Activated CD4-positive, alpha-beta T cell treated with anti-CD3 and anti-CD28 coated beads for 24 hours (primary cell): ENCODE measurements around the gene MYOF.

Source experiments
- DNase-seq, 2 donors: peaks; one replicate each; pipeline ENCODE4 v3.0.0-alpha.2; 2020; ENCODE audit warnings: low read depth in 2 of 2

The MYOF gene

GRCh38 chr10:93482145-93482834 is at the start of gene MYOF:
TSS of gene MYOF (minus strand) at chr10:93482334. CDS start at chr10:93482194, 140 bp downstream.
- peak; percentile 25 to 46 for DNase-seq

DNA sequence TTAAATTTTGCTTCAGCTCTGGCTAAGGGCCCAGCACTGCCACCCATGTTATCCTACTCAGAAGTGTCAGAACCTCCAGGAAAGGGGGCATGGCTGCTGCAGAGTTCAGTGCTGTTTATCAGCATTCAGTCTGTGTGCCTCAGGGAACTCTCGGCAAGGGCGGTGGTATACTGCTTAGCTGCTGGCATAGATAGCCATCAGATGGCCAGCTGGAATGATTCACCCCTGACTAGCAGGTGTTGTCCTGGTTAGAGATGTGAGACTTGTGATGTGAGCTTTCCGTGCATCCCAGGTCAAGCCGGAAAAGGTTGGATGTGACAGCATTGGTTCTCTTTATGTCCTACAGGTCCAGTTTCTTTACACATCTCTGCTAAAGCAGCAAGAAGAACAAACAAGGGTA is 36.4 kb upstream of the MYOF start:
- DNase-seq: no peak

- no peak for DNase-seq
These were observed 33.9 kb upstream of the MYOF start for GRCh38 chr10:93516006-93516380.

- DNase-seq: no peak
These were observed 33.2 kb upstream of the MYOF start for GRCh38 chr10:93515071-93516005.

- no peak for DNase-seq
These were observed 32.4 kb upstream of the MYOF start for GRCh38 chr10:93514521-93514920.

DNA sequence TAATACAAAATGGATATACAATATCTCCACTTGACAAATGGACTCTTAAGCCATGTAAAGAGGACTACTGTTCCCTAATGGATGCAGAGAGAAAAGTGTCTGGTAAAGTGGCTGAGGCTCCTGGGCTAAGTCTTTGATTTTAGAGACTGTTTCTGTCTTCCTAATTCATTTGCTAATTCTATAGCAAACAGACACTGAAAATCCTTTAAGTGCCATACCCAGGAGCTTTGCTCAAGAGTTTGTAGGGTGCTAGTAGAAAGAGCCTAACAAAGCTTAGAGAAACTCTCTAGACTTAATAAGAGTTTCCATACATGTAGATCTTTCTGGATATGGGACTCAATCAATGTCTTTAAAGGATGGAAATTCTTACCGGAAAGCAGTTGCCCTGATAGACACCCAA is 31.0 kb upstream of the MYOF start:
- no peak for DNase-seq

DNA sequence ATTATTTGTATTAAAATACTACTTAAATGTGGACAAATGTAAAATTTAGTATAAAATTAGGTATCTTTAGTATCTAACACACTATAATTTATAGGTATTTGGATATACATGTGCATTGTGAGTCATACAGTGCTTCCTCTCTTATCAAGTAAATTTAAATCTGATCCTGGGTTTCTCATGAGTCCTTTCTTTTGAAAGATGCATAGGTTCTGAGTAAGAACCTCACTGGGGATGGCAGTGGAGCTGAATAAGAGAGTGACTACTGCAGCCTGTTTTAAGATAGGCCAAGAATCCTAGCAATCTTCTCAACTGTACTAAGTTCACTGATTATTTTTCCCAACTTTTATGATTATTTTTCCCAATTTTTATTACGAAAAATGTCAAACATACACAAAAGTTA is 30.4 kb upstream of the MYOF start:
- DNase-seq: no peak

DNA sequence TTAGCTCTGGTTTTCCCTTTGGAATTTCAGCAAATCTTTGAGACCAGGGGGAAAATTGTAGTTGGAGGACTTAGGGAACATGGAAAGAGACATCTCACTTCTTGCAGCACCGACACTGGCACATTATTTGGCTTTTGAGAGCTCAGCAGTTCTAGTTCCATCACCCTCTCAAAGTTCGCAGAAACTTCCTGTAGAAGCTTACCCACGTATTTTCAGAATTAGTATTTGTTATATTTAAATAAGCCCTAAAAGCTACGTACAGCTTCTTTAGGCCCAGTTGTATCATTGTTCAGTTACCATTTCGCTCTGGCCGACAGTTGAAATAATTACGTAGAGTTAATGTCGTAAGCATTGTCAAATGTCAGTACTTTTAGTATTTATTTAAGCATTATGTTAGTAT is 27.7 kb upstream of the MYOF start:
- DNase-seq: no peak

DNA sequence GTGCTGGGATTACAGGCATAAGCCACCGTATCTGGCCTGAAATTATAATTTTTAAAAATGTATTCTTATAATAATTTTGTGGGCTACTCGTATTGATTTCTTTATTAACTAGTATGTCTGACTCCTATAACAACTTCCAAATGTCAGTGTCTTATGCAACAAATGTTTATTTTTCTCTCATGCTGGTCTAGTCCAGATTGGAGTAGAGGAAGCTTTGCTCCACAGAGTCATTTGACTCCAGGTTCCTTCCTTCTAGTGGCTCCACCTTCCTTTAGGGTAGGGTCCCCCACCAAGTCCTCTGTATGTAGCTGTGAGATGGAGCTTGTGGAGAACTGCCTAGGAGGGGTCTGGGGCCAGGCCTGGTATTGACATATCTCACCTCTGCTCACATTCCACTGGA is 22.9 kb upstream of the MYOF start:
- no peak for DNase-seq

GRCh38 chr10:93503075-93503474 is 20.9 kb upstream of the MYOF start:
- DNase-seq: no peak

DNA sequence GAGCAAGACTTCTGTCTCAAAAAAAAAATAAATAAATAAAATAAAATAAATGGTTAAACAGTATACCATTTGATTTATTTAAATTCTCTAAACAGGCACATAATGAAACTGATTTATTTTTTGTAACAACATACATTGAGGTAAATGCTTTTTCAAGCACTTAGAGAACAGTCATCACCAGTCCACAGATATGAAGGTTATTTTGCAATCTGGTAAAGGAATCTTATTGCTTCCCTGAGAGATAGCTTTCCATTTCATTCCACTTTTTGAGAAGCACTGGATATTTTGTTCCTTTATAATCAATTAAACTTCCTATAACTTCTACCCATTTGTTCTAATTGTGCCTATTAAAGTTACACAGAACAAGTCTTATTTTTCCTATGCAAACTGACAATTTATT is 19.5 kb upstream of the MYOF start:
- no peak for DNase-seq

DNA sequence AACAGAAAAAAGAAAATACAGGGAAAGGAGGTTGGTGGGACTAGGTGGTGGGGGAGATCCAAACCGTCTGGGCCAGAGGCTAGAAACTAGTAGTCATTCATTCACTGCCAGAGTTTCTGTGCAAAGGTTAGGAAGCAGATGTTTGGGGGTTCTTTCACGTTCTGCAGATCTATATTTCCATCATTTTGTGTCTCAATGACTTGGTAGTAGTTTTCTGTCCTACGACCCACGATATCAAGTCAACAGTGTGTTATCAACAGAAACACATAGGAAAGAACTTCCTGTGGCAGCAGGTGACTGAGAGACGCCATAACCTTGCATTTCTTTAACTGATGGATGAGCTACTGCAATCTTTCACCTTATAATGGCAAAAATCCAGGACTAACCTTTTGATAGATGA is 16.0 kb upstream of the MYOF start:
- DNase-seq: no peak

- DNase-seq: peak; percentile 92 to 94
These were observed 14.3 kb upstream of the MYOF start, which contains the start of gene CEP55 for GRCh38 chr10:93496322-93497041. TSS of gene CEP55 (plus strand) at chr10:93496612. CDS start at chr10:93500052, 3,440 bp downstream.

DNA sequence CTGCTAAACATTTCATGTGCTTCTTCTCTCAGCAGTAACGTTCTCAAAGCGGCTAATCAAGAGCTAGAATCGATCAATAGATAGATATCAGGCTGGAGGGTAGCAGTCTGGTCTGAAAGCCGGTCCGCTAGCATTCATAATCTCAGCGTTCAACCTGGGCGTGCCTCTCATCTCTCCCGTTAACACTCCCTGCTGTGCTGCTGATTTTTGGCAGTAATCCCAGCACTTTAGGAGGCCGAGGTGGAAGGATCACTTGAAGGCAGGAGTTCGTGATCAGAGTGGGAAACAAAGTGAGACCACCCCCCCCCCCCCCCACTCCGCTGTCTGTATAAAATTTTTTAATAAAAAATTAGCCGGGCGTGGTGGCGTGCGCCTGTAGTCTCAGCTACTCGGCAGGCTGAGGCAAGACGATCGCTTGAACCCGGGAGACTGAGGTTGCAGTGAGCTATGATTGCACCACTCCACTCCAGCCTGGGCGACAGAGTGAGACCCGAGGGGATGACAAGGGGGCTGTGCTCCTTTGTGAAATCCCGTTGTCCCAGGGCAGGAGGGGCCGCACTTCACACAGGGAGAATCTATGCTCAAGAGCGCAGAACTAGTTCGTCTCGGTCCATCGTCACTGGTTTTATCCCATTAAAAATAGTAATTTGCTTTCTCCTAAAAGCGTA is 13.7 kb upstream of the MYOF start:
- no peak for DNase-seq

DNA sequence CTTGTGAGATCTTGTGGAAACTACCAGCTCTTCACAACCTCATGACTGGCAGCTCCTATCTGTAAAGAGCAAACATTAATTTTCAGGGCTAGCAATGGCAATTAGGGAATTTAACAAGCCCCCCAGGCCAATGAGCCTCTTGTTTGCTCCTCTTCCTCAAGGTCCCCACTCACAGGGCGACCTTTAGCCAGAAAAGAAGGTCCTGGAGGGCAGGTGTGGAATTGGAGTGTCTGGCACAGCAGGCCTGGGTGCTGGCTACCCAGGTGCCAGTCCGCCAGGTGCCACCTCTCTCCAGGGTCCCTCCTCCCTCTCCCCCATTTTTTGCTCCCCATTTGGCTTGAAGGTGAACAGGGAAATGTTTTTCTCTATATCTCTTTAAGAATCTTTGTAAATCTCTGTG is 12.4 kb upstream of the MYOF start:
- no peak for DNase-seq

DNA sequence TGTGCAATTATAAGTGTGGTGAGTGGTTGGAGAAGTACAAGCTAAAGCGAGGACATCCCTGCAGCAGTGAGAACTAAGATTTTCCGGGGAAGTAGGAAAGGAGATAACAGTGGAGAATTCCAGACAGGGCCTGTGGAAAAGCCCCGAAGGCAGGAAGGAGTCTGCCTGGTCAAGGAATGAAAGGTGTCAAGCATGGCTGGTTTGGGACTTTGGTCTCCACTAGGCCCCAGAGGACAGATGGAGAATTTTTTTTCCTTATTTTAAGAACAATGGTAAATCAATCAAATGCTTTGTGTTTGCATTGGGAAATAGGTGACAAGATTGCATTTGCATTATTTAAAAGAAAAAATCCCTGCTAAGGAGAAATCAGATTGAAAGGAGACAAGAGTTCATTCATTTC is 11.0 kb upstream of the MYOF start:
- DNase-seq: no peak

GRCh38 chr10:93491602-93492121 is 9.5 kb upstream of the MYOF start:
- no peak for DNase-seq

DNA sequence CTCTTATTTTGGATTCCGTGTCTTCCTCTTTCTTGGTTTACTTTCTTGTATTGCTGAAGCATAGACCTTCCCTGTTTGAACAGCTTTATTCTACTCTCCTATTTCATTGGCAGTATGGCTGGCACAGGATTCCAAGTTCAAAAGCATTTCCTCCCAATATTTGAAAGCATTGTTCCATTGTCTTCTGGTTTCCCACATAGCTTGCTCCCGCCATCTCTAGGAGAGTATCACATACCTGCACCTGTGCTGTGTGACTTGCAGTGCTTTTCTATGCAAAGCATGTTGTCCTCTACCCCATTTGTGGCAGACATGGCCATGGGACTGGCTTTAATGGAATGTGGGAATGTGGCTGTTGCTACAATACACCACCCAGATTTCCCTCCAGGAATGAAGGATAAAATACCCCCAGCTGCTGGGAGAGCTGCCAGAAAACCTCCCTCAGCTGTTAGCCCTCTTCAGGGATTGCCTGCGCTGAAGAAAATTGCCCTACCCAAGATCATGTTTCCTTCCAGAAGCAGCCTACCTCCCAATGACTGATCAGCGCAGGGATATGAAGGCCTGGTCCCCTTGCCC is 6.9 kb upstream of the MYOF start:
- DNase-seq: no peak

GRCh38 chr10:93485690-93486089 is 3.6 kb upstream of the MYOF start:
- DNase-seq: no peak

DNA sequence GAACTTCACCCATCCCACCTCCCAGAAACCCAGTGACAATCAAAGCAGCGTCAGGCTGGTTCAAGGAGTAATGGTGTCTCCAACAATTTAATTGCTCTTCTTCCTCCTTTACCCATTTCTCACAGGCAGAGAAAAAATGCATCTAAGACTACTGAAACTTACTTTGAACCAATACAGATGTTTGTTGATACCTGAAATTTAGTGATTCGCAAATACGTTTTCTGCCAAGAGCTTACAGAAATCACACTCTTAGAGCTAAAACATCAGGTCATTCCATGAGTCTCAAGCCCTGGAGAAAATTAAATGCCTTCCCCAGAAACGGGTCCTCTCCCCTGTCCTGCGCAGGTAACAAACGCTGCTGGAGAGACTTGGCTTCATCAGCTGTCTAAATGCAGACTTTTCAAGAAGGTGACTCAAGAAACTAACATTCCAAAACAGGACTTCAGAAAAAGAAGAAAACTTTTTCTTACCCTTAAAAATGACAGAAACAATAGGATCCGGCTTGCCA is 443 bp downstream of the MYOF start:
- no peak for DNase-seq

- DNase-seq: no peak
These were observed 3.3 kb downstream of the MYOF start for GRCh38 chr10:93478873-93479272.
